ENCODE data around the gene METAP1D. TPM values are rescaled to one million over a fixed set of nuclear protein-coding genes. Genes with fewer than 3 reads are reported as not detected.
A peak's percentile ranks its signal among the peaks of the same experiment; 100 is the strongest.

The METAP1D gene
- total RNA-seq, 1 experiment from 2014 or later = 5.2 TPM

DNA sequence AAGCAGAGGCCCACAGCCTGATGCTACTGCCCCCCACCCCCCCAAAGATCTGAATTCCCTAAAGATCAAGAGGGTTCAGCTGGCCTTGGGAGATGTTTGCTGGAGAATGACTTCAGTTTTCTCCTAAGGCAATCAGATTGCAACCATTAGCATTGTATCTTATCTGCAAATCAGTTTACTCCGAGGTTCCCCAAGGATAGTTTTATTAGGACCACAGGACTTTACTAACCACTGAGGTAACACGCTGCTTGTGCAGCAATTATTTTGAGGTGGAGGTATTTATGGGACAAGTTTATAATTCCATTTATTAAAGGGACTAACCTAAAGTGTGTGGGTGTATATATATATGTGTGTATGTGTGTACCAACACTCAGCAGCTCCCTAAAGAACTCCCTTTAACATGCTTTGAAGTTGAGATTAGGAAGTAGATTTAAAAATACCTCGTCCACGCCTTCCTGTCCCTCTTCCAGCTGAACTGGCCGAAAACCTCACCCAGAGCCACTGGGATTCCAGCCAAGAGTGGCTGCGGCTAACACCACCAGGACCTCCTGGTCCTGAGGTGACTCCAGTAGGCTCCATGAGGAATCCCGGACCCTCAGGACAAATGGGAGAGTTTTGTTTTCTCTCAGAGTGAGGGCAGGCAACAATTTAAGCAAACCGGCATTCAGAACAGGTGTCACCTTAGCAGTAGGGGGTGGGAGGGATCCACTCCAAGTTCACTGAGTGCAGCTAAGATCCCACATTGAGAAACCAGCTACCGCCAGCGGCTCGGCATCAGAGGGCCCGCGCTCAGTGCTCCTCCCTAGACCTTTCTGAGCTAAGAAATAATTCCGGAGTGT, 82.6 kb downstream of the METAP1D start:
- Histone ChIP-seq H3K56ac (ENCODE audit: insufficient read length, low read depth, low read length) (no peak overlapping the region), H3K9ac (ENCODE audit: extremely low read depth, insufficient read length, low read length) (no peak overlapping the region), H4K5ac (ENCODE audit: insufficient read length, low read depth, low read length) (no peak overlapping the region), H3K14ac (ENCODE audit: insufficient read depth, low read length) (no peak overlapping the region), H3K4me2 (ENCODE audit: insufficient read depth, insufficient read length, low read length) (no peak overlapping the region), H4K91ac (ENCODE audit: insufficient read length, low read depth, low read length) (no peak overlapping the region), H3K23me2 (ENCODE audit: insufficient read length, low read depth, low read length, poor library complexity, severe bottlenecking) (peaks cover 16% of the 10 kb centered on the region), H4K20me1 (ENCODE audit: control insufficient read depth, insufficient read depth, insufficient read length) (no peaks in the 10 kb centered on the region), H3K4me1 (ENCODE audit: insufficient read depth, low read length) (peaks cover under 1% of the 10 kb centered on the region; the same call in 1 of the 2 replicates), H3K4ac (ENCODE audit: low read depth, low read length) (no peak overlapping the region), H3K79me2 (ENCODE audit: insufficient read depth, low read length) (no peaks in the 10 kb centered on the region), H2BK5ac (ENCODE audit: insufficient read length, low read length) (no peak overlapping the region), H2AFZ (ENCODE audit: low read length) (no peak overlapping the region), H3K27me3 (ENCODE audit: insufficient read depth, low read length) (peaks cover 81% of the 10 kb centered on the region), H2BK15ac (ENCODE audit: low read depth, low read length) (no peak overlapping the region), H3K9me3 (ENCODE audit: control insufficient read depth, low read depth, low read length) (no peaks in the 10 kb centered on the region), H3K79me1 (ENCODE audit: insufficient read depth, low read depth, low read length, poor library complexity, severe bottlenecking) (no peaks in the 10 kb centered on the region), H2AK5ac (ENCODE audit: insufficient read length, low read length) (no peak overlapping the region), H3K18ac (ENCODE audit: insufficient read length, low read depth, low read length) (no peak overlapping the region), H2BK120ac (ENCODE audit: low read depth, low read length, poor library complexity, severe bottlenecking) (no peak overlapping the region), H2BK12ac (ENCODE audit: insufficient read length, low read depth, low read length) (no peak overlapping the region), H3K23ac (ENCODE audit: insufficient read length, low read depth, low read length) (no peak overlapping the region), H3K27ac (ENCODE audit: insufficient read length, low read depth, low read length) (no peak overlapping the region), H4K8ac (replicated peaks; ENCODE audit: insufficient read length, low read depth, low read length) (no peak overlapping the region), H2BK20ac (ENCODE audit: low read depth, low read length, poor library complexity, severe bottlenecking) (no peak overlapping the region), H3T11ph (ENCODE audit: low read length) (no peak overlapping the region)
- peaks cover 99% of the 10 kb centered on the region for H3K27me3 Mint-ChIP-seq (ENCODE audit: low read depth)
- peaks cover 2 to 3% of the 10 kb centered on the region in 2 experiments; a peak in 3 of 5 replicates for H3K9me3 Mint-ChIP-seq
- TF ChIP-seq, protein P1, sequence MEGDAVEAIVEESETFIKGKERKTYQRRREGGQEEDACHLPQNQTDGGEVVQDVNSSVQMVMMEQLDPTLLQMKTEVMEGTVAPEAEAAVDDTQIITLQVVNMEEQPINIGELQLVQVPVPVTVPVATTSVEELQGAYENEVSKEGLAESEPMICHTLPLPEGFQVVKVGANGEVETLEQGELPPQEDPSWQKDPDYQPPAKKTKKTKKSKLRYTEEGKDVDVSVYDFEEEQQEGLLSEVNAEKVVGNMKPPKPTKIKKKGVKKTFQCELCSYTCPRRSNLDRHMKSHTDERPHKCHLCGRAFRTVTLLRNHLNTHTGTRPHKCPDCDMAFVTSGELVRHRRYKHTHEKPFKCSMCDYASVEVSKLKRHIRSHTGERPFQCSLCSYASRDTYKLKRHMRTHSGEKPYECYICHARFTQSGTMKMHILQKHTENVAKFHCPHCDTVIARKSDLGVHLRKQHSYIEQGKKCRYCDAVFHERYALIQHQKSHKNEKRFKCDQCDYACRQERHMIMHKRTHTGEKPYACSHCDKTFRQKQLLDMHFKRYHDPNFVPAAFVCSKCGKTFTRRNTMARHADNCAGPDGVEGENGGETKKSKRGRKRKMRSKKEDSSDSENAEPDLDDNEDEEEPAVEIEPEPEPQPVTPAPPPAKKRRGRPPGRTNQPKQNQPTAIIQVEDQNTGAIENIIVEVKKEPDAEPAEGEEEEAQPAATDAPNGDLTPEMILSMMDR (conservative IDR thresholded peaks at IDR 0.05) = no peak
- H3K27ac Mint-ChIP-seq = no peak overlapping the region
- H3K4me3 Mint-ChIP-seq = peak overlapping the region in 1 of 2 experiments; percentile 18; a peak in 1 of 5 replicates
- DNase-seq = no peak
- no CpG with 5 or more reads among the region's 14 CpGs for WGBS (ENCODE audit: extremely low coverage, insufficient read length, low lambda C conversion rate)
- peaks cover 35 to 53% of the 10 kb centered on the region in 2 experiments for H3K4me1 Mint-ChIP-seq
- H3K36me3 Mint-ChIP-seq (ENCODE audit: insufficient read depth in 1 of 3, low read depth in 3 of 3) = no peaks in the 10 kb centered on the region; a peak in 1 of 7 replicates
